HG03097 (cell line): Measurements from ENCODE around the gene ANGPTL3.

Experiments used
- ATAC-seq: cut with Tn5 transposase; IDR thresholded peaks from one replicate; pipeline ENCODE4 v1.9.1; 2021; ENCODE audit not compliant: unreplicated experiment, low FRiP score

The ANGPTL3 gene

GRCh38 chr1:62621907-62622306, 24.6 kb downstream of the ANGPTL3 start:
- ATAC-seq: peak; percentile 72

GRCh38 chr1:62625415-62625814, 28.1 kb downstream of the ANGPTL3 start:
- no peak for ATAC-seq

- no peak for ATAC-seq
These were observed 31.2 kb downstream of the ANGPTL3 start for GRCh38 chr1:62628506-62628905.

- no peak for ATAC-seq
These were observed 40.2 kb downstream of the ANGPTL3 start for GRCh38 chr1:62637392-62638105.

GRCh38 chr1:62643283-62643682, 46.0 kb downstream of the ANGPTL3 start:
- no peak for ATAC-seq

GRCh38 chr1:62652387-62652786, 55.1 kb downstream of the ANGPTL3 start:
- no peak for ATAC-seq

GRCh38 chr1:62654744-62655143, 57.4 kb downstream of the ANGPTL3 start:
- ATAC-seq: no peak
